K562 treated with DMSO at 1 percent for 24 hours (cell line): ENCODE results near the gene CASQ1. TPM values are rescaled to one million over a fixed set of nuclear protein-coding genes. Genes with fewer than 3 reads are reported as not detected.

Source experiments
- total RNA-seq: library from RNA; unstranded; fragments of 300-600 nt; gene quantifications from 2 replicates; pipeline ENCODE4 v1.2.3, GENCODE V29; 2022; ENCODE audit warnings: low read depth; ENCODE audit not compliant: insufficient read depth

Gene CASQ1
- 0.24 and 0.46 TPM in 2 replicates for total RNA-seq

GRCh38 chr1:160189649-160190625, at the start of gene CASQ1:
Gene CASQ1, plus strand, starts transcription at chr1:160190575. Its CDS starts 177 bp downstream, at chr1:160190752.

GRCh38 chr1:160151303-160151702, 39.1 kb upstream of the CASQ1 start, which contains the start of gene ATP1A4:
Gene ATP1A4, plus strand, starts transcription at chr1:160151603. Its CDS starts 438 bp downstream, at chr1:160152041.

GRCh38 chr1:160205242-160206035, 15.1 kb downstream of the CASQ1 start, which contains the start of gene PEA15:
Gene PEA15, plus strand, starts transcription at chr1:160205384. Its CDS starts 6,161 bp downstream, at chr1:160211545.

Other genes starting within 250 kb of the CASQ1 start
- 0.12 and 0.39 TPM in 2 replicates for gene IGSF9, start 245.0 kb upstream of the CASQ1 start, total RNA-seq
- not detected in 2 replicates for gene SLAMF9, start 236.3 kb upstream of the CASQ1 start, total RNA-seq
- 2.7 and 3.4 TPM in 2 replicates for gene PIGM, start 158.6 kb upstream of the CASQ1 start, total RNA-seq
- gene KCNJ10, start 120.4 kb upstream of the CASQ1 start, total RNA-seq, result not detected in 2 replicates
- not detected in 2 replicates for gene KCNJ9, start 109.0 kb upstream of the CASQ1 start, total RNA-seq
- gene IGSF8, start 92.0 kb upstream of the CASQ1 start, total RNA-seq, result 25.7 and 28.0 TPM in 2 replicates
- not detected in 2 replicates for gene ATP1A2, start 74.8 kb upstream of the CASQ1 start, total RNA-seq
- gene ATP1A4, start 39.0 kb upstream of the CASQ1 start, total RNA-seq, result not detected in 2 replicates
- 74.1 and 74.8 TPM in 2 replicates for gene PEA15, start 14.8 kb downstream of the CASQ1 start, total RNA-seq
- 90.5 and 106 TPM in 2 replicates for gene DCAF8, start 72.0 kb downstream of the CASQ1 start, total RNA-seq
- 36.2 and 38.7 TPM in 2 replicates for gene PEX19, start 94.6 kb downstream of the CASQ1 start, total RNA-seq
- gene COPA, start 152.7 kb downstream of the CASQ1 start, total RNA-seq, result 175 and 184 TPM in 2 replicates
- 68.1 and 70.7 TPM in 2 replicates for gene NCSTN, start 152.8 kb downstream of the CASQ1 start, total RNA-seq
- gene NHLH1, start 176.5 kb downstream of the CASQ1 start, total RNA-seq, result 0.65 and 0.95 TPM in 2 replicates
- gene VANGL2, start 210.0 kb downstream of the CASQ1 start, total RNA-seq, result 6.9 and 8.0 TPM in 2 replicates